Measurements from ENCODE around the gene MGARP. TPM values are rescaled to one million over a fixed set of nuclear protein-coding genes. Genes with fewer than 3 reads are reported as not detected.

The MGARP gene
- total RNA-seq, 1 experiment from 2014 or later, result 0.22 TPM

GRCh38 chr4:139241086-139241783, 38.8 kb downstream of the MGARP start:
- no TSS peak for BruUV-seq (replicated peaks)
- no peak for DNase-seq (ENCODE audit: low read depth, low spot score)
- H3K9me3 ChIP-seq (ENCODE audit: control insufficient read depth in 1 of 2, insufficient read depth in 1 of 2, low read depth in 1 of 2, low read length in 2 of 2), result no peaks in the 10 kb centered on the region
- H3K27me3 ChIP-seq (ENCODE audit: insufficient read depth, low read length), result no peaks in the 10 kb centered on the region
- H3K79me2 ChIP-seq (ENCODE audit: insufficient read depth, low read length), result no peaks in the 10 kb centered on the region
- ATAC-seq, result no peak
- CTCF ChIA-PET, result no interaction called here
- no peaks in the 10 kb centered on the region for H3K9me2 ChIP-seq (ENCODE audit: insufficient read depth)
- no peaks in the 10 kb centered on the region for H4K20me1 ChIP-seq (ENCODE audit: insufficient read depth)
- H3K27ac ChIP-seq (ENCODE audit: low read depth, low read length), result no peak overlapping the region
- POLR2A ChIA-PET, result no interaction called here
- H3K36me3 ChIP-seq (ENCODE audit: control insufficient read depth in 1 of 2, insufficient read depth in 2 of 2, low read length in 2 of 2), result no peaks in the 10 kb centered on the region
- no peak overlapping the region for H3K4me2 ChIP-seq (ENCODE audit: low read length)
- RAD21 ChIA-PET (ENCODE audit: low non-redundant PET in 1 of 2, low total read pairs in 2 of 2, uncharacterized antibody in 2 of 2, unreplicated experiment in 2 of 2), result no interaction called here
- no peak for TF ChIP-seq ATF3 (IDR thresholded peaks at IDR 0.05)
- TF ChIP-seq EGR1 (IDR thresholded peaks at IDR 0.05; ENCODE audit: low read depth), result no peak
- TF ChIP-seq REST (IDR thresholded peaks at IDR 0.05; ENCODE audit: low read depth), result no peak
- TF ChIP-seq TCF7L2 (IDR thresholded peaks at IDR 0.05; ENCODE audit: borderline replicate concordance, extremely low read depth, insufficient read depth, insufficient read length), result no peak
- TF ChIP-seq SIN3A (IDR thresholded peaks at IDR 0.05; ENCODE audit: low read depth), result no peak
- TF ChIP-seq ELF1 (IDR thresholded peaks at IDR 0.05; ENCODE audit: borderline replicate concordance, low read depth), result no peak
- TF ChIP-seq SRF (IDR thresholded peaks at IDR 0.05; ENCODE audit: low read depth), result no peak
- TF ChIP-seq EZH2phosphoT487 (IDR thresholded peaks at IDR 0.05; ENCODE audit: borderline replicate concordance), result no peak
- no peak for TF ChIP-seq CTCF (IDR thresholded peaks at IDR 0.05 in 2 of 3, conservative IDR thresholded peaks at IDR 0.05 in 1 of 3; ENCODE audit: borderline replicate concordance in 1 of 3, insufficient read depth in 1 of 3, low read depth in 2 of 3, low read length in 2 of 3)
- H3K4me1 ChIP-seq (ENCODE audit: control insufficient read depth in 1 of 2, insufficient read depth in 2 of 2, low read length in 2 of 2), result peaks cover 6 to 25% of the 10 kb centered on the region in 2 experiments; a peak in 3 of 4 replicates
- no peak overlapping the region for H3K9ac ChIP-seq (ENCODE audit: low read length)
- H2AFZ ChIP-seq (ENCODE audit: low read depth, low read length, poor library complexity, severe bottlenecking), result no peak overlapping the region
- intact Hi-C loops (cut with micrococcal nuclease), result no loop called here
- no peak overlapping the region for H3K4me3 ChIP-seq (replicated peaks in 1 of 2; ENCODE audit: low read depth in 1 of 2, low read length in 2 of 2)

All from HCT116 (cell line).